Ramos (cell line): ENCODE data around the gene HECTD2.
"Not testable (repeated sequence)": the region's sequence is repeated elsewhere in the genome, so short reads cannot be mapped to it uniquely, and the experiment has no call there.

ENCODE experiments used
- in situ Hi-C: fragments of 300-500 bp; cut with MboI; formaldehyde crosslinking; loops from one replicate; pipeline ENCODE4 v1.14.3; 2022; ENCODE audit warnings: low sequenced_read_pairs; ENCODE audit not compliant: unreplicated experiment

Gene HECTD2

GRCh38 chr10:91528768-91529167 lies 118.6 kb downstream of the HECTD2 start:
- in situ Hi-C loops, result no loop called here

GRCh38 chr10:91534789-91535188 lies 124.6 kb downstream of the HECTD2 start:
- in situ Hi-C loops, result not testable (repeated sequence)

- in situ Hi-C loops, result no loop called here
These were observed 126.0 kb downstream of the HECTD2 start for GRCh38 chr10:91536111-91536510.

- in situ Hi-C loops, result no loop called here
These were observed 126.6 kb downstream of the HECTD2 start for GRCh38 chr10:91536733-91537132.

- in situ Hi-C loops, result no loop called here
These were observed 127.7 kb downstream of the HECTD2 start for GRCh38 chr10:91537614-91538383.

- in situ Hi-C loops, result no loop called here
These were observed 129.8 kb downstream of the HECTD2 start for GRCh38 chr10:91539930-91540329.

- in situ Hi-C loops, result no loop called here
These were observed 130.6 kb downstream of the HECTD2 start for GRCh38 chr10:91540733-91541132.

GRCh38 chr10:91541481-91541880 lies 131.3 kb downstream of the HECTD2 start:
- in situ Hi-C loops, result no loop called here

- in situ Hi-C loops, result no loop called here
These were observed 135.2 kb downstream of the HECTD2 start for GRCh38 chr10:91545384-91545783.

- in situ Hi-C loops, result no loop called here
These were observed 135.7 kb downstream of the HECTD2 start for GRCh38 chr10:91545838-91546237.

GRCh38 chr10:91549262-91549661 lies 139.1 kb downstream of the HECTD2 start:
- in situ Hi-C loops, result no loop called here

- in situ Hi-C loops, result no loop called here
These were observed 139.9 kb downstream of the HECTD2 start for GRCh38 chr10:91550021-91550420.

- in situ Hi-C loops, result no loop called here
These were observed 141.7 kb downstream of the HECTD2 start for GRCh38 chr10:91551856-91552255.

- in situ Hi-C loops, result no loop called here
These were observed 142.3 kb downstream of the HECTD2 start for GRCh38 chr10:91552274-91553095.

GRCh38 chr10:91555455-91555854 lies 145.3 kb downstream of the HECTD2 start:
- in situ Hi-C loops, result no loop called here

GRCh38 chr10:91556691-91557566 lies 146.8 kb downstream of the HECTD2 start:
- in situ Hi-C loops, result no loop called here

- in situ Hi-C loops, result no loop called here
These were observed 147.5 kb downstream of the HECTD2 start for GRCh38 chr10:91557651-91558111.

- in situ Hi-C loops, result no loop called here
These were observed 148.3 kb downstream of the HECTD2 start for GRCh38 chr10:91558473-91558872.

GRCh38 chr10:91559169-91559568 lies 149.0 kb downstream of the HECTD2 start:
- in situ Hi-C loops, result no loop called here

GRCh38 chr10:91559750-91560149 lies 149.6 kb downstream of the HECTD2 start:
- in situ Hi-C loops, result no loop called here
